ENCODE measurements around the gene TCFL5. TPM values are rescaled to one million over a fixed set of nuclear protein-coding genes. Genes with fewer than 3 reads are reported as not detected.

Gene TCFL5
- total RNA-seq, 1 donor from 2014 or later = 8.2 TPM

Other genes with a start within 250 kb of the TCFL5 start
- 72.4 TPM for gene SLCO4A1, start 219.3 kb downstream of the TCFL5 start, total RNA-seq
- not detected for gene NTSR1, start 153.0 kb downstream of the TCFL5 start, total RNA-seq
- gene MRGBP, start 65.3 kb downstream of the TCFL5 start, total RNA-seq = 8.3 TPM
- 69.4 TPM for gene OGFR, start 57.0 kb downstream of the TCFL5 start, total RNA-seq
- 0.89 TPM for gene COL9A3, start 44.8 kb downstream of the TCFL5 start, total RNA-seq
- gene DIDO1, start 64.7 kb upstream of the TCFL5 start, total RNA-seq = 54.6 TPM
- 26.2 TPM for gene GID8, start 76.3 kb upstream of the TCFL5 start, total RNA-seq
- 10.4 TPM for gene SLC17A9, start 90.9 kb upstream of the TCFL5 start, total RNA-seq
- not detected for gene BHLHE23, start 145.1 kb upstream of the TCFL5 start, total RNA-seq